CD4-positive, alpha-beta T cell treated with Interleukin-6 at 100 ng/mL for 8 hours (primary cell): ENCODE results near the gene CYP2C19.
"Not testable (repeated sequence)": the region's sequence is repeated elsewhere in the genome, so short reads cannot be mapped to it uniquely, and the experiment has no call there.

ENCODE experiments used
- DNase-seq: peaks from one replicate; pipeline ENCODE4 v3.0.0-alpha.2; 2020; ENCODE audit warnings: mixed read lengths, low spot score

Gene CYP2C19

DNA sequence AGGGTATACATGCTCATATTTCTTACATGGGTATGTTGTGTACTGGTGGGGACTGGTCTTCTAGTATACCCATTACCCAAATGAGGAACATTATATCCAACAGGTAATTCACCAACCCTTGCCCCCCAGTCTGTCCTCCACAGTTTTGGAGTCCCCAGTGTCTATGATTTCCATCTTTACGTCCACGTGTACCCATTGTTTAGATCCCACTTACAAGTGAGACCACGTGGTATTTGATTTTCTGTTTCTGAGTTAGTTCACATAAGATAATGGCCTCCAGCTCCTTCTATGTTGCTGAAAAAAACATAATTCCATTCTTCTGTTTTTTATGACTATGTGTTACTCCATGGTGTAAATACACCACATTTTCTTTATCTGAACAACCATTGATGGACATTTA lies 126.6 kb downstream of the CYP2C19 start:
- DNase-seq = no peak

DNA sequence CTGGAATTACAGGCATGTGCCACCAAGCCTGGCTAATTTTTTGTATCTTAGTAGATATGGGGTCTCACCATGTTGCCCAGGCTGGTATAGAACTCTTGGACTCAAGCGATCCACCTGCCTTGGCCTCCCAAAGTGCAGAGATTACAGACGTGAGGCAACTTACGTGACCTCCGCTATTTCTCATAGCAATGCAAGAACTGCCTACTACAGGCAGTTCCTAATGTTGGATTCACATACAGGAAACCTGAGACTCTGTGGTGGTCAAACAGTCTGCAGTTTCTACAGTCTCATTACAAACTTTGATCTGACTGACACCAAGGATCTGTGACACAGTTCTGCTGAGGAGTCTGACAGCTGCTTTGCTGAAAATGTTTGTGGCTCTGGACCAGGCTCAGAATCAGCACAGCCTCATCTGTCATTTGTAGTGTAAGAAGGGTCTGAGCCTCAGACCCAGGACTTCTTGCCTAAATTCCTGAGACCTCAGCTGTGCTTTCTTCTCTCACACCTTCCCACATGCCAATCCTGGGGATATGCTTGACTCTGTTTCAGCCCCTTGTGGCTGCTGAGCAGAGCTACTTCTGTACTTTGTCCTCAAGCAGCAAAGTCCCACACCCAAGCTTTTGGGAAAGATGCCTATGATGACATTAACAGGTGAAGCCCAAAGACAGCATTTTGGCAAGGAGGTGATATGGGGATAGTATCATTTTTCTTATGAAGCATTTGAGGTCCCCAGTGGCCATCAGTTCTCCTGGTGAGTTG lies 128.0 kb downstream of the CYP2C19 start:
- no peak for DNase-seq

DNA sequence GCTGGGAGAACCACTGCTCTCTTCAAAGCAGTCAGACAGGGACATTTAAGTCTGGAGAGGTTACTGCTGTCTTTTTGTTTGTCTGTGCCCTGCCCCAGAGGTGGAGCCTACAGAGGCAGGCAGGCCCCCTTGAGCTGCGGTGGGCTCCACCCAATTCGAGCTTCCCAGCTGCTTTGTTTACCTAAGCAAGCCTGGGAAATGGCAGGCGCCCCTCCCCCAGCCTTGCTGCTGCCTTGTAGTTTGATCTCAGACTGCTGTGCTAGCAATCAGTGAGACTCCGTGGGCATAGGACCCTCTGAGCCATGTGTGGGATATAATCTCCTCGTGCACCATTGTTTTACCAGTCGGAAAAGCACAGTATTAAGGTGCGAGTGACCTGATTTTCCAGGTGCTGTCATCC lies 135.9 kb downstream of the CYP2C19 start:
- not testable (repeated sequence) for DNase-seq

DNA sequence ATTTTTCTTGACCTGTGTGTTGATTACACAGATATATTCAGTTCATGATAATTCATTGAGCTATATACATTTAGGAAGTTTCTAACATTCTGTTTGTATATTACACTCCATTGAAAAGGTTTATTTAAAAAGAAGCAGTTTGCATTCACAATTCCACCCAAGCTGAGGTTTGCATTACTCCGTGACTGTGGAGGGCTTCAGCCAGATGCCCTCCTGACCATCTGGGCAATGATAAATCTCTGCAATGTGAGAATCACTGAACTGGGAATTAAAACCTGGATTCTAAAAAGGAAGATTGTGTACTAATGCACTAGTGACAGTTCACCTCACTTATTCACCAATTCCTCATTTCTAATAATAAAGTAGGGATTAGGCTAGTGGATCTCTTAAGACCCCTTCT lies 139.6 kb downstream of the CYP2C19 start:
- no peak for DNase-seq

DNA sequence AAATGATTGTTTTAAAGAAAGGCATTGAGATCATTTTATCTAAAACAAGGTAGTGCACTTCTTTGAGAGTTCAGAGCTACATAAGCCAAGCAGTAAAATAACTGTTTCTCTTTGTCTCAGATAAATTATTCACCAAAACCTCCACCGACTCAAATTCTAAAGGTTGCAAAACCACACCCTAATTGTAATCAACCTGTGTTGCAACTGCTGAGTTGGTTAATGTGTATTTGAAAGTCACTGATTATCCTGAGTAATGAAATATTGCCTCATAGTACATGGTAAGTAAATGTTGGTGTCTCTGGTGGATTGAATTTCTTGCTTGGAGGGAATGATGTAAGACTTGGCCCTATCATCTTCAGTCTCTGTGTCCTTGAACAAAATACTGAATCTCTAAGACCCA lies 140.1 kb downstream of the CYP2C19 start:
- no peak for DNase-seq
